ENCODE results near the gene SCN1B. TPM values are rescaled to one million over a fixed set of nuclear protein-coding genes. Genes with fewer than 3 reads are reported as not detected.

The SCN1B gene
- total RNA-seq, 1 experiment from 2014 or later, result 4.0 TPM

GRCh38 chr19:35029737-35030256, 473 bp upstream of the SCN1B start:
- Histone ChIP-seq H3K4me1 (replicated peaks) (peaks cover 16% of the 10 kb centered on the region), H3K27ac (no peak overlapping the region), H3K4me3 (peak overlapping the region; percentile 45), H3K9me3 (replicated peaks) (no peaks in the 10 kb centered on the region), H3K27me3 (replicated peaks) (peaks cover 3% of the 10 kb centered on the region; the same call in 1 of the 2 replicates), H3K36me3 (peaks cover 26% of the 10 kb centered on the region)
- peak in 1 of 2 experiments; percentile 29 for DNase-seq (ENCODE audit: low read depth in 1 of 2, low spot score in 2 of 2)

DNA sequence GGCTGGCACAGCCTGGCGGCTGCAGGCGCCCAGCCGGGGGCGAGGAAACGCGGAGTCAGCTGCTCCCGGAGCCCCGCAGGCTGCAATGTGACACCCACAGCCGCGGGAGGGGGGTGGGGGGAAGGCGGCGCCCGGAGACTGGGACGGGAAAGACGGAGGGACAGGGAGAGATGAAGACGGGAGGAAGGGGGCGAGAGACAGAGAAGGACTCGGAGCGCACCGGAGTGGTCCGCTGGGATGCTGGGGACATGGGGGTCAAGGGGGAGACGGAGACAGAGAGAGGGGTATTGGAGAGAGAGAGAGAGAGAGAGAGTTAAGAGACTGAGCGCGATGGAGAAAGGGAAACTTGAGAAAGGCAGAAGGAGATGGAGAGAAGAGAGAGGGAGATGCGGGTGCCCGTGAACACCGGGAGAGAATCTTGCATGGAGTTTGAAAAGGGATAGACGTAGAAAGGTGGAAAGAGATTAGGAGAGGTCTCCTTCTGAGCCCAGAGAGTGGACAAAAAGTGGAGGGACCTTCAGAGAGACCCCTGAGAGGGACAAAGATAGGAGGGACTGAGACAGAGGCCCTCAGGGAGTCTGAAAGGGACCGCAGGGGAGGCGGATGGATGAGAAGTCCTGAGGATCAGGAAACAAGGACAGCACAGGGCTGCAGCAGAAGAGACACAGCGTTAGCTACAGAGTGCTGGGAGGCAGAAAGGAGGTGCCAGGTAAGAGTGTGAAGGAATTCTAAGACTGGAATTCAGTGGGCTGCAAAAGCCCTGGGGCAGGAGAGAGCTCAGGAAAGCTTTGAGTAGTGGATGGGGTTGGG, 1.0 kb downstream of the SCN1B start:
- no peaks in the 10 kb centered on the region for H3K9me3 ChIP-seq (replicated peaks)
- peaks cover 16% of the 10 kb centered on the region for H3K4me1 ChIP-seq (replicated peaks)
- peaks cover 3% of the 10 kb centered on the region; the same call in 1 of the 2 replicates for H3K27me3 ChIP-seq (replicated peaks)
- H3K36me3 ChIP-seq, result peaks cover 13% of the 10 kb centered on the region
- no peak overlapping the region for H3K27ac ChIP-seq
- no peak for DNase-seq (ENCODE audit: low read depth in 1 of 2, low spot score in 2 of 2)
- peak overlapping the region; percentile 45 for H3K4me3 ChIP-seq

- Histone ChIP-seq H3K36me3 (peaks cover 4% of the 10 kb centered on the region), H3K4me3 (no peak overlapping the region), H3K9me3 (replicated peaks) (no peaks in the 10 kb centered on the region), H3K4me1 (replicated peaks) (peaks cover 16% of the 10 kb centered on the region), H3K27me3 (replicated peaks) (peaks cover 3% of the 10 kb centered on the region; the same call in 1 of the 2 replicates), H3K27ac (no peak overlapping the region)
- DNase-seq (ENCODE audit: low read depth in 1 of 2, low spot score in 2 of 2), result no peak
Observed at GRCh38 chr19:35032356-35032865, 2.1 kb downstream of the SCN1B start.

DNA sequence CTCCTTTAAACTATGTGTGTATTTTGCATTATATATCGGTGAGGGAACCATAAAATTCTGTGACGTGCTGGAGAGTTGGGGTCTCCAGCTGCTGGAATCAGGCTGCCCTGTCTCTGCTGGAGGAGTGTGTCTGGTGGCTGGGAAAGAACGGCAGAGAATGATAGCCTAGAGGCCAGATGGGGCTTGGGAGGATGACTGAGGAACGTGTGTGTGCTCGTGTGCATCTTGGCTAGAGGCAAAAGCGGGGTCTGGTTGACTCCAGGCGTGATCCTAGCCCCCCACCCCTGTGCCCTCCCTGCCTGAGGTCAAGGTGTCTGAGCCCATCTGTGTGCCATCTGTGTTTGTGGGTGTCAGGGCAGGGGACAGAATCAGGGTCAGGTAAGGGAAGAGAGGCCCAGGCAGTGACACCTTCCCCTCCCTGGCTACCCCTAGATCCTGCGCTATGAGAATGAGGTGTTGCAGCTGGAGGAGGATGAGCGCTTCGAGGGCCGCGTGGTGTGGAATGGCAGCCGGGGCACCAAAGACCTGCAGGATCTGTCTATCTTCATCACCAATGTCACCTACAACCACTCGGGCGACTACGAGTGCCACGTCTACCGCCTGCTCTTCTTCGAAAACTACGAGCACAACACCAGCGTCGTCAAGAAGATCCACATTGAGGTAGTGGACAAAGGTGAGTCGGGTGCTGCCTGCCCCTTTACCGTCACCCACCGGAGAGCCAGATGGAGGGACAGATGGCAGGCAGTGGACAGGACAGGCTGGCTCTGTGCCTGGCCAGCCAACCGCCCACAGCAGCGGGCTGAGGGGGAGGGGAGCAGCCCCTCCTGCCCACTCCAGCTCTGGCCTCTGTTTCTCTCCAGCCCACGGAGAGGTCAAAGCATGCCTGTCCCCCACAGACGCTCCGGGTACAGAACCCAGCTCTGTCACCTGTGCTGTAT, 3.1 kb downstream of the SCN1B start:
- no peaks in the 10 kb centered on the region for H3K9me3 ChIP-seq (replicated peaks)
- no peak overlapping the region for H3K4me3 ChIP-seq
- H3K36me3 ChIP-seq, result no peaks in the 10 kb centered on the region
- no peak for DNase-seq (ENCODE audit: low read depth in 1 of 2, low spot score in 2 of 2)
- peaks cover 3% of the 10 kb centered on the region; the same call in 1 of the 2 replicates for H3K27me3 ChIP-seq (replicated peaks)
- peaks cover 16% of the 10 kb centered on the region for H3K4me1 ChIP-seq (replicated peaks)
- H3K27ac ChIP-seq, result no peak overlapping the region

GRCh38 chr19:35034005-35034502, 3.8 kb downstream of the SCN1B start:
- Histone ChIP-seq H3K36me3 (no peaks in the 10 kb centered on the region), H3K9me3 (replicated peaks) (no peaks in the 10 kb centered on the region), H3K4me3 (no peak overlapping the region), H3K27me3 (replicated peaks) (peaks cover 3% of the 10 kb centered on the region; the same call in 1 of the 2 replicates), H3K27ac (no peak overlapping the region), H3K4me1 (replicated peaks) (peaks cover 16% of the 10 kb centered on the region)
- no peak for DNase-seq (ENCODE audit: low read depth in 1 of 2, low spot score in 2 of 2)

DNA sequence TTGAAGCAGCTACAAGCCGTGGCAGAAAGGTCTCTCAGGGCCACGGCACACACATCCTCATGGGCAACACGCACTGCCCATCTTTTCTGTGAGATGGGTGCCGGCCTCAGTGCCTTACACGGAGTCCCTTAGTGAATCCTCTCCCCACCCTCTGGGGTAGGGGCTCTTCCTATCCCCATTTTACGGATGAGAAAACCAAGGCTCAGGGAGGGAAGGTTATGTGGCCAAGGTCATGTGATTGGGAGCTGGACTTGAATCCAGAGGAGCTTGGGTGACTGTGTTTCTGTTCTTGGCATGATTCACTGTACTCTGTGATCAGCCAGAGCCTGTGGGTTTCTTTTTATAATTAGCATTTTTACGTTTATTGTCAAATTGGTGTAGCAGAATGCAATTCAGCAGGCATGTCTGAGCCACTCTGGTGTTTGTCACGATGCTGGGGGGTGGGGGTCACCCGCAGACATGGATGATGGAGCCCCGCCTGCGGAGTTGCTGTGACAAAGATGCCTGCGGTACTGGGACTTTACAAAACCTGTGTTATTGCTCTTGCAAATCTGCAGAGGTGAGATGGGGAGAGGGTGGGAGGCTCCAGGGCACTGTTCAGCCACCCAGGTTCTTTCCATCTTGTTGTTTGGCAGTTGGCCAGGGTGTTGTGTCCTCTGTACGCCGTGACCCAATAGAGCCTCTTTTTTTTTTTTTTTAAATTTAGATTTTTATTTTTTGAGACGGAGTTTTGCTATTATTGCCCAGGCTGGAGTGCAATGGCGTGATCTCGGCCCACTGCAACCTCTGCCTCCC, 4.5 kb downstream of the SCN1B start:
- H3K4me3 ChIP-seq, result no peak overlapping the region
- peaks cover 15% of the 10 kb centered on the region for H3K4me1 ChIP-seq (replicated peaks)
- no peak overlapping the region for H3K27ac ChIP-seq
- peaks cover 3% of the 10 kb centered on the region; the same call in 1 of the 2 replicates for H3K27me3 ChIP-seq (replicated peaks)
- H3K36me3 ChIP-seq, result no peaks in the 10 kb centered on the region
- H3K9me3 ChIP-seq (replicated peaks), result no peaks in the 10 kb centered on the region
- no peak for DNase-seq (ENCODE audit: low read depth in 1 of 2, low spot score in 2 of 2)

DNA sequence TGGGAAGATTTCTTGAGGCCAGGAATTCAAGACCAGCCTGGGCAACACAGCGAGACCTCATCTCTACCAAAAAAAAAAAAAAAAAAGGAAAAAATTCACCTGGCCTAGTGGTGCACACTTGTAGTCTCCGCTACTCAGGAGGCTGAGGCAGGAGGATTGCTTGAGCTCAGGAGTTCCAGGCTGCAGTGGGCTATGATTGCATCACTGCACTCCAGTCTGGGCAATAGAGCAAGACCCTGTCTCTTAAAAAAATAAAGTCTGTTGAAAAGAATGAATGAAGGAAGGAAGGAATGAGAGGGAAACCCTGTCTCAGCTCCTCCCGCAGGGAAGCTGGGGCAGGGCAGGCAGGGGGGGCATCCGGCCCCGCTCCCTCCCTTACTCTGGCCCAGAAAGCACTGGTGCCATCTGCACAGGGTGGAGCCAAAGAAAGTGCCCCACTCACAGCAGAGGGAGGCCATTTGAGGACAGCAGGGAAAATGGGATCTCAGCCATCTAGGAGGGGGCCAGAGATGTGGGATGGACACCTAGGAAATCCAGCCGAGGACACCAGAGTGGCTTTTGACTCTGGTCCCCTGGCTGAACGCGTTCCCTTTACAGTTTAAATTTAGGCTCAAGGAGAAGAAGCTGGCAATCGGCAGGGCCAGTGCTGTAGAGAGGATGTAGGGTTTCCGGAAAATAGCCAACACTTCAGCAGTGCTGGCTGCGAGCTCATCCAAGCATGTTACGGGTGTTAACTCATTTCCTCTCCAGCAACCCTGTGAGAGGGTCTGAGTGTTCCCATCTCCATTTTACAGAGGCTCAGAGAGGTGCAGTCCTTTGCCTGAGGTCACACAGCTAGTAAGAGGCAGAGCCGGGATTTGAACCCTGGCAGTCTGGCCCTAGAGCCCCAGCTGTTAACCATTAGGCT, 7.7 kb downstream of the SCN1B start:
- H3K27ac ChIP-seq, result no peak overlapping the region
- DNase-seq (ENCODE audit: low read depth in 1 of 2, low spot score in 2 of 2), result no peak
- no peaks in the 10 kb centered on the region for H3K27me3 ChIP-seq (replicated peaks)
- no peaks in the 10 kb centered on the region for H3K36me3 ChIP-seq
- no peaks in the 10 kb centered on the region for H3K4me1 ChIP-seq (replicated peaks)
- H3K4me3 ChIP-seq, result no peak overlapping the region
- no peaks in the 10 kb centered on the region for H3K9me3 ChIP-seq (replicated peaks)

GRCh38 chr19:35038623-35039512, 8.6 kb downstream of the SCN1B start:
- Histone ChIP-seq H3K9me3 (replicated peaks) (no peaks in the 10 kb centered on the region), H3K27me3 (replicated peaks) (no peaks in the 10 kb centered on the region), H3K27ac (no peak overlapping the region), H3K4me1 (replicated peaks) (no peaks in the 10 kb centered on the region), H3K4me3 (no peak overlapping the region), H3K36me3 (no peaks in the 10 kb centered on the region)
- DNase-seq (ENCODE audit: low read depth in 1 of 2, low spot score in 2 of 2), result no peak

DNA sequence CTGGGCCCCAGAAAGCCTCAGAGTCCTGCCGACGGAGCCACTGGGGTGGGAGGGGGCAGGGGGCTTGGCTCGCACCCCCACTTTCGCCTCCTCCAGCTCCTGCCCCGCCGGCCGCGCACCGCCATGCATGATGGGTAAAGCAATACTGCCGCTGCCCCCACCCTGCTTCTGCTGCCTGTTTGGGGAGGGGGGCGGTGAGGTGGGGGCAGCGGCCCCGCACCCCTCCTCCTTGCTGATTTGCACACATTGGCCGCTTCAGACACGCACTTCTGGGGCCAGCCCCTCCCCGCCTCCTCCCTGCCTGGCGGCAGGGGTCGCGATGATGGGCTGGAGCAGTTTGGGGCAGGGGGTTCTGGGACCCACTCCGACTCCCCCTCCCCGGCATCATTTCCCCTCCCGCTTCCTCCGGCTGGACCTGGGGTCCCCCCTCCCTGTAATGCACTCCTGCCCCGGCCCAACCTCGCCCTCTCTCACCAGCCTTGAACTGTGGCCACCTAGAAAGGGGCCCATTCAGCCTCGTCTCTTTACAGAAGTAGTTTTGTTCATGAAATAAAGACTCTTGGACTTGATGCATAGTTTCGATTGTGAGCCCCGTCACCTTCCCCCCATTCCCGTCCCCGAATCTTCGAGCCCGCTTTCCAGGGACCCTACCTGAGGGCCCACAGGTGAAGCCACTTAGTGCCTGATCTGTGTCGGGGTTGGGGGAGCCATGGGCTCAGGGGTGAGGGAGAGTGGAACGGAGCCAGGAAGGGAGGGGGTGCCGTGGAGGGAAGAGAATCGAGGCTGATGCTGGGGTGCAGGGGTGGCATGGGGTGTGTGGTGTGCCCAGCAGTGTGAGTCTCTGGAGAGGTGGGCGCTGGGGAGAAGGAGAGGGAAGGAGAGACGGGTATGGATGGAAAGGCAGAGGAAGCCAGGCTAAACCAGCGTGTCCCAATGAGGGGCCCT, 9.9 kb downstream of the SCN1B start:
- H3K36me3 ChIP-seq, result no peaks in the 10 kb centered on the region
- no peak overlapping the region for H3K27ac ChIP-seq
- H3K9me3 ChIP-seq (replicated peaks), result no peaks in the 10 kb centered on the region
- no peaks in the 10 kb centered on the region for H3K27me3 ChIP-seq (replicated peaks)
- DNase-seq (ENCODE audit: low read depth in 1 of 2, low spot score in 2 of 2), result no peak
- no peaks in the 10 kb centered on the region for H3K4me1 ChIP-seq (replicated peaks)
- H3K4me3 ChIP-seq, result no peak overlapping the region

DNA sequence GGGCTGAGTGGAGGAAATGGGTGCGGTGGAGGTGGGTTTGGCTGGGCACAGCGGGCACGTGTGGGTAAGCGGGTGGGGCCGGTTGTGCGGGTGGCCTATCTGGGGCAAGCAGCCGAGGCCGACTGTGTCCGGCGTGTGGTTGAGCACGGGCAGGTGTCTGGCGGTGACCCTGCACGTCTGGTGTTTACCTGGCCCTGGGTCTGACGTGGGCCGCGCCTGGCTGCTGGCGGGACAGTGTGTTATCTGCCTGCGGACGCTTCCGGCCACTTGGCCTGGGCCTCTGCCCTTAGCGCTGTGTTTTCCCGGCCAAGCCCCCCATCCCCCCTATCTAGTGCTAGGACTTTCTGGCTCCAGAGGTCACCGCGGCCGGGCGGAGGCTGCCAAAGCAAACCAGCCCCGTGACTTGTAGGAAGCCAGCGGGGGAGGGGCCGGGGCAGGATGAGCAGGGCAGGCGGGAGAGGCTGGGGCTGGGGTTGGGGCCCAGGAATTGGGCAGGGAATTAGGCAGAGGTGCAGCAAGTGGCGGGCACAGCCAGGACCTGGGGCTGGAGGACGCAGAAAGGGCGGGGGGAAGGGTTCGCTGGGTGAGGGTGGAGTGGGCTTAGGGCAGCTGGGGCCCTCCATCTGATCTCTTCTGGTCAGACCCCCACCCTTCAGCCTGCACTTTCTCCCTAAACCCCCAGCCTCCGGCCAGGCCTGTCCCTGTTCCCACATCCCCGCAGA, 10.7 kb downstream of the SCN1B start:
- H3K4me1 ChIP-seq (replicated peaks), result no peaks in the 10 kb centered on the region
- no peak overlapping the region for H3K4me3 ChIP-seq
- no peak overlapping the region for H3K27ac ChIP-seq
- no peaks in the 10 kb centered on the region for H3K36me3 ChIP-seq
- DNase-seq (ENCODE audit: low read depth in 1 of 2, low spot score in 2 of 2), result no peak
- H3K27me3 ChIP-seq (replicated peaks), result no peaks in the 10 kb centered on the region
- H3K9me3 ChIP-seq (replicated peaks), result no peaks in the 10 kb centered on the region
